Measurements from ENCODE around the gene PIGC. TPM values are rescaled to one million over a fixed set of nuclear protein-coding genes. Genes with fewer than 3 reads are reported as not detected.

The PIGC gene
- total and polyA plus RNA-seq, 10 of the 15 experiments (the other 5 are each of a cell fraction or from before 2014, with no cell fraction given): 11.0 to 37.3 (median 19.6) TPM

GRCh38 chr1:172482044-172482443 lies 38.2 kb upstream of the PIGC start:
- TF ChIP-seq NFIC (IDR thresholded peaks at IDR 0.05; ENCODE audit: low read depth, low read length) (no peak), TARDBP (IDR thresholded peaks at IDR 0.05; ENCODE audit: borderline replicate concordance) (no peak), KLF5 (IDR thresholded peaks at IDR 0.05; ENCODE audit: partially characterized antibody) (no peak), SIX5 (IDR thresholded peaks at IDR 0.05; ENCODE audit: low read depth, low read length, severe bottlenecking) (no peak)
- POLR2A ChIA-PET: no interaction called here
- Histone ChIP-seq H3K36me3 (ENCODE audit: control insufficient read depth in 2 of 2, insufficient read depth in 2 of 2, low read length in 1 of 2) (no peaks in the 10 kb centered on the region), H3K4me2 (ENCODE audit: control insufficient read depth, insufficient read depth) (no peak overlapping the region), H3K9me3 (replicated peaks; ENCODE audit: control insufficient read depth, insufficient read depth, low read length) (no peaks in the 10 kb centered on the region), H3K4me3 (no peak overlapping the region), H3K4me1 (ENCODE audit: control insufficient read depth, insufficient read depth, low read length) (no peaks in the 10 kb centered on the region), H3K79me2 (ENCODE audit: control insufficient read depth, insufficient read depth, low read length) (no peaks in the 10 kb centered on the region), H4K20me1 (ENCODE audit: control insufficient read depth, insufficient read depth) (no peaks in the 10 kb centered on the region), H3K27ac (ENCODE audit: control insufficient read depth, insufficient read depth) (no peak overlapping the region), H2AFZ (ENCODE audit: control insufficient read depth, low read depth, low read length) (no peak overlapping the region), H3K9ac (ENCODE audit: control insufficient read depth, insufficient read depth, low read length) (no peak overlapping the region), H3K27me3 (replicated peaks in 1 of 2; ENCODE audit: control insufficient read depth in 2 of 2, insufficient read depth in 2 of 2, low read length in 1 of 2) (no peaks in the 10 kb centered on the region)
- CTCF ChIA-PET: interaction anchor here (1.2 kb wide), 1 partner anchor 12 kb away, joined by 3 read pairs; no protein-coding TSS in a partner anchor
- BruUV-seq (replicated peaks): no TSS peak
- RAD21 ChIA-PET (ENCODE audit: unreplicated experiment): interaction anchor here (0.7 kb wide), 1 partner anchor 69 kb away, joined by 3 read pairs; no protein-coding TSS in a partner anchor
- intact Hi-C loops (cut with micrococcal nuclease; ENCODE audit: unreplicated experiment) (no loop called here), in situ Hi-C loops (cut with MboI) (no loop called here)
- SMC1A ChIA-PET (ENCODE audit: uncharacterized antibody, unreplicated experiment): interaction anchor here (0.6 to 1.7 kb wide), 3 partner anchors 18 to 238 kb away, joined by 3 to 5 read pairs (median 3); no protein-coding TSS in a partner anchor
- 0% methylated on average over 1 of the region's 1 CpG for WGBS (ENCODE audit: insufficient coverage, insufficient replicate concordance, low lambda C conversion rate, missing lambda C conversion rate)
- DNase-seq (ENCODE audit: low read depth, low spot score) (no peak), FAIRE-seq (no peak), ATAC-seq (peak; percentile 55)

DNA sequence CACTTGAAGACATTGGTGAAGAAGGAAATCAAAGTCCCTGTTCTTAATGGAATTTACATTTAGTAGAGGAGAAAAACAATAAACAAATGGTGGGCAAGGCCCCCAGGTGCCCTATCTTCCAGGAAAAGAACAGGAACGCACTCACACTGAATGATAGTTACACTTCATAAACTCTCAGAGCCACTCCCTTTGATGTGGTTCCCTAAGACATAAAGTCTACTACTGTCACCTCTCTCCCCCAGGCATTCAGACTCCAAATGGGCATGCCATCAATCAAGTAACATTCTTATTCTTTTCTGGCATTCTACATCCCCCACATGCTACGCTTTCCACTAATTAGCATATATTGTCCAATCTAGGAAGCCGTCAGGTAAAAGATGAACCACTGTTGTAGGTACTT lies 36.6 kb upstream of the PIGC start:
- ChIA-PET POLR2A (no interaction called here), RAD21 (ENCODE audit: unreplicated experiment) (no interaction called here), SMC1A (ENCODE audit: uncharacterized antibody, unreplicated experiment) (interaction anchor here (1.7 kb wide), 1 partner anchor 239 kb away, joined by 5 read pairs; no protein-coding TSS in a partner anchor), CTCF (interaction anchor here (0.8 kb wide), 1 partner anchor 10 kb away, joined by 3 read pairs; no protein-coding TSS in a partner anchor)
- no peak overlapping the region for H3K27ac ChIP-seq (ENCODE audit: control insufficient read depth, insufficient read depth)
- no peak overlapping the region for H3K4me2 ChIP-seq (ENCODE audit: control insufficient read depth, insufficient read depth)
- H3K9me3 ChIP-seq (replicated peaks; ENCODE audit: control insufficient read depth, insufficient read depth, low read length): no peaks in the 10 kb centered on the region
- no TSS peak for BruUV-seq (replicated peaks)
- ATAC-seq (no peak), DNase-seq (ENCODE audit: low read depth, low spot score) (no peak), FAIRE-seq (no peak)
- WGBS (ENCODE audit: insufficient coverage, insufficient replicate concordance, low lambda C conversion rate, missing lambda C conversion rate): 18% methylated on average over 3 of the region's 3 CpGs
- H3K36me3 ChIP-seq (ENCODE audit: control insufficient read depth in 2 of 2, insufficient read depth in 2 of 2, low read length in 1 of 2): no peaks in the 10 kb centered on the region
- no peak overlapping the region for H2AFZ ChIP-seq (ENCODE audit: control insufficient read depth, low read depth, low read length)
- H3K4me3 ChIP-seq: no peak overlapping the region
- no peaks in the 10 kb centered on the region for H4K20me1 ChIP-seq (ENCODE audit: control insufficient read depth, insufficient read depth)
- intact Hi-C loops (cut with micrococcal nuclease; ENCODE audit: unreplicated experiment) (no loop called here), in situ Hi-C loops (cut with MboI) (no loop called here)
- no peaks in the 10 kb centered on the region for H3K4me1 ChIP-seq (ENCODE audit: control insufficient read depth, insufficient read depth, low read length)
- no peaks in the 10 kb centered on the region for H3K79me2 ChIP-seq (ENCODE audit: control insufficient read depth, insufficient read depth, low read length)
- no peaks in the 10 kb centered on the region for H3K27me3 ChIP-seq (replicated peaks in 1 of 2; ENCODE audit: control insufficient read depth in 2 of 2, insufficient read depth in 2 of 2, low read length in 1 of 2)
- H3K9ac ChIP-seq (ENCODE audit: control insufficient read depth, insufficient read depth, low read length): no peak overlapping the region
- TF ChIP-seq, protein P1, sequence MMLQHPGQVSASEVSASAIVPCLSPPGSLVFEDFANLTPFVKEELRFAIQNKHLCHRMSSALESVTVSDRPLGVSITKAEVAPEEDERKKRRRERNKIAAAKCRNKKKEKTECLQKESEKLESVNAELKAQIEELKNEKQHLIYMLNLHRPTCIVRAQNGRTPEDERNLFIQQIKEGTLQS (IDR thresholded peaks at IDR 0.05; ENCODE audit: borderline replicate concordance, extremely low read depth, low read depth, low read length): no peak
- TF ChIP-seq POLR2AphosphoS5 (IDR thresholded peaks at IDR 0.05; ENCODE audit: low read length): no peak
- TF ChIP-seq, protein P2, sequence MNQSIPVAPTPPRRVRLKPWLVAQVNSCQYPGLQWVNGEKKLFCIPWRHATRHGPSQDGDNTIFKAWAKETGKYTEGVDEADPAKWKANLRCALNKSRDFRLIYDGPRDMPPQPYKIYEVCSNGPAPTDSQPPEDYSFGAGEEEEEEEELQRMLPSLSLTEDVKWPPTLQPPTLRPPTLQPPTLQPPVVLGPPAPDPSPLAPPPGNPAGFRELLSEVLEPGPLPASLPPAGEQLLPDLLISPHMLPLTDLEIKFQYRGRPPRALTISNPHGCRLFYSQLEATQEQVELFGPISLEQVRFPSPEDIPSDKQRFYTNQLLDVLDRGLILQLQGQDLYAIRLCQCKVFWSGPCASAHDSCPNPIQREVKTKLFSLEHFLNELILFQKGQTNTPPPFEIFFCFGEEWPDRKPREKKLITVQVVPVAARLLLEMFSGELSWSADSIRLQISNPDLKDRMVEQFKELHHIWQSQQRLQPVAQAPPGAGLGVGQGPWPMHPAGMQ (IDR thresholded peaks at IDR 0.05; ENCODE audit: borderline replicate concordance): no peak
- TF ChIP-seq RELA (IDR thresholded peaks at IDR 0.05; ENCODE audit: borderline replicate concordance, partially characterized antibody): no peak
- TF ChIP-seq SMARCA5 (IDR thresholded peaks at IDR 0.05): no peak
- TF ChIP-seq, protein P3, sequence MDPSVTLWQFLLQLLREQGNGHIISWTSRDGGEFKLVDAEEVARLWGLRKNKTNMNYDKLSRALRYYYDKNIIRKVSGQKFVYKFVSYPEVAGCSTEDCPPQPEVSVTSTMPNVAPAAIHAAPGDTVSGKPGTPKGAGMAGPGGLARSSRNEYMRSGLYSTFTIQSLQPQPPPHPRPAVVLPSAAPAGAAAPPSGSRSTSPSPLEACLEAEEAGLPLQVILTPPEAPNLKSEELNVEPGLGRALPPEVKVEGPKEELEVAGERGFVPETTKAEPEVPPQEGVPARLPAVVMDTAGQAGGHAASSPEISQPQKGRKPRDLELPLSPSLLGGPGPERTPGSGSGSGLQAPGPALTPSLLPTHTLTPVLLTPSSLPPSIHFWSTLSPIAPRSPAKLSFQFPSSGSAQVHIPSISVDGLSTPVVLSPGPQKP (IDR thresholded peaks at IDR 0.05; ENCODE audit: low read depth, low read length): no peak
- TF ChIP-seq SMAD1 (IDR thresholded peaks at IDR 0.05; ENCODE audit: low read depth, partially characterized antibody): no peak
- no peak for TF ChIP-seq BCL11A (IDR thresholded peaks at IDR 0.05; ENCODE audit: low read depth, low read length)
- TF ChIP-seq ESRRA (IDR thresholded peaks at IDR 0.05; ENCODE audit: low read length): no peak
- TF ChIP-seq KAT2A (conservative IDR thresholded peaks at IDR 0.05; ENCODE audit: control insufficient read depth, low read depth, low read length): no peak

All from GM12878 (cell line).